Astrocyte (in vitro differentiated cells and primary cell): Measurements from ENCODE around the gene PSG3. TPM values are rescaled to one million over a fixed set of nuclear protein-coding genes. Genes with fewer than 3 reads are reported as not detected.
"Not testable (repeated sequence)": the region's sequence is repeated elsewhere in the genome, so short reads cannot be mapped to it uniquely, and the experiment has no call there.

Source experiments
- DNase-seq: peaks from one replicate; pipeline ENCODE4 v3.0.0-alpha.2; 2010; ENCODE audit warnings: low read depth
- FAIRE-seq: peaks from 2 replicates; lab custom pipeline; 2011; peaks lifted over from hg19 to GRCh38; lab: Jason Lieb, UNC
- H2AFZ ChIP-seq: 2 replicates; pipeline ENCODE4 v1.6.0; 2012; ENCODE audit warnings: low read depth, low read length, inconsistent platforms
- H3K27ac ChIP-seq: 2 replicates; pipeline ENCODE4 v1.5.1; 2011; ENCODE audit warnings: low read depth, low read length, inconsistent platforms
- H3K27me3 ChIP-seq: 2 replicates; pipeline ENCODE4 v1.6.0; 2011; ENCODE audit warnings: low read length, inconsistent platforms; ENCODE audit not compliant: insufficient read depth
- H3K36me3 ChIP-seq: 2 replicates; pipeline ENCODE4 v1.5.1; 2011; ENCODE audit warnings: low read length, inconsistent platforms; ENCODE audit not compliant: insufficient read depth
- H3K4me1 ChIP-seq: 2 replicates; pipeline ENCODE4 v1.5.1; 2011; ENCODE audit warnings: low read length, inconsistent platforms; ENCODE audit not compliant: insufficient read depth
- H3K4me2 ChIP-seq: 2 replicates; pipeline ENCODE4 v1.6.0; 2012; ENCODE audit warnings: low read length, inconsistent platforms
- H3K4me3 ChIP-seq: 2 replicates; pipeline ENCODE4 v1.5.1; 2011; ENCODE audit warnings: low read depth, mild to moderate bottlenecking, low read length, inconsistent platforms; ENCODE audit not compliant: insufficient read depth
- H3K79me2 ChIP-seq: 2 replicates; pipeline ENCODE4 v1.6.0; 2012; ENCODE audit warnings: mild to moderate bottlenecking, low read length, inconsistent platforms; ENCODE audit not compliant: insufficient read depth
- H3K9ac ChIP-seq: 2 replicates; pipeline ENCODE4 v1.6.0; 2012; ENCODE audit warnings: mild to moderate bottlenecking, low read length, inconsistent platforms
- H3K9me3 ChIP-seq: 2 replicates; pipeline ENCODE4 v1.5.1; 2012; ENCODE audit warnings: low read depth, mild to moderate bottlenecking, low read length, inconsistent platforms; ENCODE audit not compliant: insufficient read depth
- H4K20me1 ChIP-seq: 2 replicates; pipeline ENCODE4 v1.6.0; 2012; ENCODE audit warnings: low read length, inconsistent platforms; ENCODE audit not compliant: insufficient read depth
- H3K27ac Mint-ChIP-seq: one replicate; pipeline ENCODE4 v1.8.0; 2021; ENCODE audit warnings: mild to moderate bottlenecking, mixed read lengths; ENCODE audit not compliant: unreplicated experiment
- H3K27me3 Mint-ChIP-seq: one replicate; pipeline ENCODE4 v1.8.0; 2021; ENCODE audit warnings: low read depth, mixed read lengths; ENCODE audit not compliant: unreplicated experiment
- H3K36me3 Mint-ChIP-seq: one replicate; pipeline ENCODE4 v1.8.0; 2021; ENCODE audit warnings: low read depth, mixed read lengths; ENCODE audit not compliant: unreplicated experiment
- H3K4me1 Mint-ChIP-seq: one replicate; pipeline ENCODE4 v1.8.0; 2021; ENCODE audit warnings: low read depth, mixed read lengths; ENCODE audit not compliant: unreplicated experiment
- H3K4me3 Mint-ChIP-seq: one replicate; pipeline ENCODE4 v1.8.0; 2021; ENCODE audit warnings: mild to moderate bottlenecking, moderate library complexity, mixed read lengths; ENCODE audit not compliant: unreplicated experiment
- H3K9me3 Mint-ChIP-seq: one replicate; pipeline ENCODE4 v1.8.0; 2021; ENCODE audit warnings: mild to moderate bottlenecking, mixed read lengths; ENCODE audit not compliant: unreplicated experiment
- EZH2 ChIP-seq: IDR thresholded peaks from 2 replicates; pipeline ENCODE4 v1.6.1; 2012; ENCODE audit warnings: mild to moderate bottlenecking, low read length, inconsistent platforms; ENCODE audit not compliant: insufficient read depth
- total RNA-seq: library from RNA; stranded (reverse); gene quantifications from 2 replicates; pipeline ENCODE4 v1.2.1, GENCODE V29; 2021
- TF ChIP-seq, protein P1 (sequence below): IDR thresholded peaks from 2 replicates; pipeline ENCODE4 v1.5.1; 2011; ENCODE audit warnings: low read depth, mild to moderate bottlenecking, inconsistent platforms, low read length, moderate library complexity; ENCODE audit not compliant: insufficient read depth

The PSG3 gene
- total RNA-seq, 1 donor from 2014 or later, result 0.34 TPM

DNA sequence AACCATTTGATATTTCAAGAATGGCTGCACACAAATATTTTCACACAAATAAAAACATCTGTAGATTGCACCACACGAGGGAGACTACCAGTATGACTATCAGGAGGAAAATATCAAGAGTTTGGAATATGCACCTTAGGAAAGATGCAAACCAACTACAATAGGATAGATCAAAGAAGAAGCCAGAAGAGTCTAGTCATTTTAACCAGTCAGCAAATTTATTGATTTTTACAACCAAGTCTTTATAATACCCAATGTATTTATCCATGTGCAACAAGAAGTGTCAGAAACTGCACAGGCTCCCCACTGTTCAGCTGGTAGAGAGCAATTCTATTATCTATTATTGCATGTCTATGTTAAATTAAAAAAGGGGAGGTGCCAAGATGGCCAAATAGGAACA lies 26.3 kb downstream of the PSG3 start:
- H2AFZ ChIP-seq, H3K36me3 Mint-ChIP-seq, H3K4me3 ChIP-seq, H3K27ac ChIP-seq, H3K4me1 ChIP-seq, H3K9ac ChIP-seq, FAIRE-seq, H3K27me3 Mint-ChIP-seq, H3K4me3 Mint-ChIP-seq, H3K9me3 Mint-ChIP-seq, H3K27ac Mint-ChIP-seq, H3K36me3 ChIP-seq, H3K4me2 ChIP-seq, H3K27me3 ChIP-seq, H4K20me1 ChIP-seq, H3K4me1 Mint-ChIP-seq, H3K9me3 ChIP-seq, DNase-seq, H3K79me2 ChIP-seq: not testable (repeated sequence)

DNA sequence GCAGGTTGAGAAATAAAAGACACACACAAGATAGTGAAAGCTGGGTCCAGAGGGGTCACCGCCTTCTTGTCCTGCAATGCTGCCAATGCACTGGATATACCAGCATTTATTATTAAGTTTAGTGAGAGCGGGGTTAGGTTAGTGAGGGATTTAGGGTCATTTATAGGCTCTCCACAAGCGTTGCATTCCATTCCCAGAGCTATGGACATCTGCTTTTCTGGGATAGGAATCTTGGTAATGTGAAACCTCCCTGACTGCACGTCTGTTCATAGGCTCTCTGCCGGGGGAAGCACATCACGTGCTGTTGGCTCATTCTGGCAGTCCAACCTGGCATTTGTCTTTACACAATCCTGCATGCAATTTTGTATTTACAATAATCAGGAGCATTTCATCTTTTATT lies 27.5 kb downstream of the PSG3 start:
- not testable (repeated sequence) for H3K27ac ChIP-seq, H3K4me2 ChIP-seq, H3K4me1 Mint-ChIP-seq, H3K4me3 ChIP-seq, H3K27ac Mint-ChIP-seq, H3K36me3 Mint-ChIP-seq, H3K36me3 ChIP-seq, H3K9me3 Mint-ChIP-seq, H3K4me1 ChIP-seq, H2AFZ ChIP-seq, DNase-seq, H3K27me3 Mint-ChIP-seq, H3K9ac ChIP-seq, H3K4me3 Mint-ChIP-seq, H4K20me1 ChIP-seq, H3K79me2 ChIP-seq, FAIRE-seq, H3K27me3 ChIP-seq, H3K9me3 ChIP-seq

DNA sequence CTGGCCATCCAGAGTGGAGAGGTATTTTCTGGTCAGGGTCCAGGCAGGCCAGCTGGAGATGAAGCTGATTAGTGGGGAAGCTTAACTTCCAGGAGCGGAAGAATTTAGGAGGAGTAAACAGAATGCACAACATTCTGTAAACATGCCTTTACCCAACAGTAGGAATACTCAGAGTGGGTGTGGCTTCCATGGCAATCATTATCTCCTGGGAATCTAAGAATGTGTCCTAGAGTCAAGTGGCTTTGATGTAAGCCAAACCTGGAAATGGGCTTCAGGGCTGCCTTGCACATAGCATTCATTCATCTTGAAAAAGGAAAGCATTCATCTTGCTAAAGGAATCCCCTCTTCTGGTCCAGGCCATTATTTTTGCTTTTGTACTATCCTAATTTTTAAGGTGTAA lies 29.3 kb downstream of the PSG3 start:
- H3K27me3 ChIP-seq, H3K4me2 ChIP-seq, H3K4me1 Mint-ChIP-seq, H2AFZ ChIP-seq, FAIRE-seq, H3K4me3 Mint-ChIP-seq, DNase-seq, H3K9ac ChIP-seq, H3K9me3 Mint-ChIP-seq, H3K27me3 Mint-ChIP-seq, H3K27ac ChIP-seq, H3K36me3 ChIP-seq, H4K20me1 ChIP-seq, H3K79me2 ChIP-seq, H3K4me1 ChIP-seq, H3K9me3 ChIP-seq, H3K27ac Mint-ChIP-seq, H3K36me3 Mint-ChIP-seq, H3K4me3 ChIP-seq: not testable (repeated sequence)

DNA sequence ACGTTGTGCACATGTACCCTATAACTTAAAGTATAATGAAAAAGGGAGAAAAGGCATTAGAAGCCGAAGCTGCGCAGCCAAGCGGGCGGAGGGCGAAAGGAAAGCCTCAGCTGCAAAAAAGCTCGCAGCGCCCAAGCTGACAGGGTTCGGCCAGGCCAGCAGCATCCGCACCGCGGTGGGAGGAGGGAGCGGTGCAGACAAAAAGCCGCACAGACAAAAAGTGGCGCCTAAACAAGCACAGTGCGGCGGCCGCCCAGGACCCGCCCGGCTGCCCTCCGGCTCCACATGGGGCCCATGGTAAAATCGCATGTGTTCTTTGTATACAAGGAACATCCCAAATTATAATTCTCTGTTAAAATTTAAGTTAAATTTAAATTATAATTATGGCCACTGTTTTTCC lies 42.4 kb downstream of the PSG3 start:
- Histone ChIP-seq H3K79me2 (no peaks in the 10 kb centered on the region), H2AFZ (no peak overlapping the region), H3K4me3 (no peak overlapping the region), H3K27ac (no peak overlapping the region), H3K9ac (no peak overlapping the region), H3K36me3 (no peaks in the 10 kb centered on the region), H4K20me1 (no peaks in the 10 kb centered on the region), H3K4me2 (no peak overlapping the region), H3K27me3 (no peaks in the 10 kb centered on the region), H3K4me1 (no peaks in the 10 kb centered on the region), H3K9me3 (no peaks in the 10 kb centered on the region)
- no peak overlapping the region for H3K4me3 Mint-ChIP-seq
- no peaks in the 10 kb centered on the region for H3K27me3 Mint-ChIP-seq
- H3K27ac Mint-ChIP-seq, result no peak overlapping the region
- peaks cover 6% of the 10 kb centered on the region for H3K9me3 Mint-ChIP-seq
- H3K4me1 Mint-ChIP-seq, result no peaks in the 10 kb centered on the region
- no peaks in the 10 kb centered on the region for H3K36me3 Mint-ChIP-seq
- FAIRE-seq (no peak), DNase-seq (no peak)
- no peak for TF ChIP-seq EZH2
- TF ChIP-seq, protein P1, sequence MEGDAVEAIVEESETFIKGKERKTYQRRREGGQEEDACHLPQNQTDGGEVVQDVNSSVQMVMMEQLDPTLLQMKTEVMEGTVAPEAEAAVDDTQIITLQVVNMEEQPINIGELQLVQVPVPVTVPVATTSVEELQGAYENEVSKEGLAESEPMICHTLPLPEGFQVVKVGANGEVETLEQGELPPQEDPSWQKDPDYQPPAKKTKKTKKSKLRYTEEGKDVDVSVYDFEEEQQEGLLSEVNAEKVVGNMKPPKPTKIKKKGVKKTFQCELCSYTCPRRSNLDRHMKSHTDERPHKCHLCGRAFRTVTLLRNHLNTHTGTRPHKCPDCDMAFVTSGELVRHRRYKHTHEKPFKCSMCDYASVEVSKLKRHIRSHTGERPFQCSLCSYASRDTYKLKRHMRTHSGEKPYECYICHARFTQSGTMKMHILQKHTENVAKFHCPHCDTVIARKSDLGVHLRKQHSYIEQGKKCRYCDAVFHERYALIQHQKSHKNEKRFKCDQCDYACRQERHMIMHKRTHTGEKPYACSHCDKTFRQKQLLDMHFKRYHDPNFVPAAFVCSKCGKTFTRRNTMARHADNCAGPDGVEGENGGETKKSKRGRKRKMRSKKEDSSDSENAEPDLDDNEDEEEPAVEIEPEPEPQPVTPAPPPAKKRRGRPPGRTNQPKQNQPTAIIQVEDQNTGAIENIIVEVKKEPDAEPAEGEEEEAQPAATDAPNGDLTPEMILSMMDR, result no peak
